Measurements from ENCODE around the gene SDF4.

- TF ChIP-seq EZH2phosphoT487 (IDR thresholded peaks at IDR 0.05; ENCODE audit: insufficient read depth, low read depth) = no peak
- no peak for TF ChIP-seq EZH2 (IDR thresholded peaks at IDR 0.05; ENCODE audit: insufficient read depth, poor library complexity, severe bottlenecking)
Observed at GRCh38 chr1:1239614-1240347, 8.0 kb upstream of the SDF4 start.

All from GM23248 (cell line).